GM12865 (cell line): ENCODE measurements around the gene LTBP1.

ENCODE experiments used
- DNase-seq: peaks from one replicate; pipeline ENCODE4 v3.0.0; 2010; ENCODE audit warnings: low read depth
- H3K4me3 ChIP-seq: 2 replicates; pipeline ENCODE4 v1.5.1; 2011; ENCODE audit warnings: mild to moderate bottlenecking, low read depth, low read length, control low read depth
- TF ChIP-seq, protein P1 (sequence below): IDR thresholded peaks from 2 replicates; pipeline ENCODE4 v1.5.1; 2011; ENCODE audit warnings: low read length, control low read depth, low read depth, inconsistent platforms; ENCODE audit not compliant: insufficient read depth; ENCODE audit errors: missing control alignments

The LTBP1 gene

DNA sequence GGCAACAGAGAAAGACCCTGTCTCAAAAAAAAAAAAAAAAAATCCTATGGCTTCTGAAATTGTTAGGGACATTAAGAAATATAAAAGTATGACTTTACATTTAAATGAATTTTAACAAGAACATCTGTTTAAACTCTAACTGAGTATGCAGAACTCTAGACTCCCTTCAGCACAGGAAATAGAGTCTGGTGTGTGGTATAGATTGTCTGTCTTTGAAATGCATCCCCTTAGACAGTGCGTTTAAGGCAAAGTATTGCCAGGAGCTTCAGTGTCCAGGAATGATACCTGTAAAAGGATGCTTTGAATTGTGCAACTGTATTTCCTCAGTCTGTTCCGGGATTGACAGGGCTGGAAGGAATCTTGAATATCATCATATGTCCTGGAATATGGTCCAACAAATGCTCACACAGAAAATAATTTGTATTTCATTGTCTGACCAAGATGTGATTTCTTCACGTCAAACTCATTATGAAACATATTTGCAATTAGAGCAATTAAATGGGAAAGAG is 396.7 kb downstream of the LTBP1 start:
- no peak for DNase-seq
- TF ChIP-seq, protein P1, sequence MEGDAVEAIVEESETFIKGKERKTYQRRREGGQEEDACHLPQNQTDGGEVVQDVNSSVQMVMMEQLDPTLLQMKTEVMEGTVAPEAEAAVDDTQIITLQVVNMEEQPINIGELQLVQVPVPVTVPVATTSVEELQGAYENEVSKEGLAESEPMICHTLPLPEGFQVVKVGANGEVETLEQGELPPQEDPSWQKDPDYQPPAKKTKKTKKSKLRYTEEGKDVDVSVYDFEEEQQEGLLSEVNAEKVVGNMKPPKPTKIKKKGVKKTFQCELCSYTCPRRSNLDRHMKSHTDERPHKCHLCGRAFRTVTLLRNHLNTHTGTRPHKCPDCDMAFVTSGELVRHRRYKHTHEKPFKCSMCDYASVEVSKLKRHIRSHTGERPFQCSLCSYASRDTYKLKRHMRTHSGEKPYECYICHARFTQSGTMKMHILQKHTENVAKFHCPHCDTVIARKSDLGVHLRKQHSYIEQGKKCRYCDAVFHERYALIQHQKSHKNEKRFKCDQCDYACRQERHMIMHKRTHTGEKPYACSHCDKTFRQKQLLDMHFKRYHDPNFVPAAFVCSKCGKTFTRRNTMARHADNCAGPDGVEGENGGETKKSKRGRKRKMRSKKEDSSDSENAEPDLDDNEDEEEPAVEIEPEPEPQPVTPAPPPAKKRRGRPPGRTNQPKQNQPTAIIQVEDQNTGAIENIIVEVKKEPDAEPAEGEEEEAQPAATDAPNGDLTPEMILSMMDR = no peak
- H3K4me3 ChIP-seq = no peak overlapping the region

DNA sequence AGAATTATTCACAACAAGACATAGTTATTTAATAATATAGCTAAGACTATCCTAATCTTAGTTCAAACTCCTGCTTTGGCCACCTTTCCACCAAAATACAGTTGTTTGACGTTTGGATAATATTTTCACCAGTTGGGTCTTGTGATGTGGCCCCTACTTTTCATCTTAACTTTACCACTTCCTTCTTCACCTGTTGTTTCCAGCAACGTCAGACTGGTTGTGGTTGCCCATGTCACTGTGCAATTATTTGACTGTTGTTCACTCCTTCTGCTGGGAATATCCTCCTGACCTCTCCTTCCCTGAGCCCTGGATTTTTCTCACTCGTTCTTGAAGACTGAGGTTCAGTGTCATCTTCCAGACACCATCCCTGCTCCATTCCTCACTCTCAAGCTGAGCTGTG is 397.5 kb downstream of the LTBP1 start:
- DNase-seq = no peak
- no peak overlapping the region for H3K4me3 ChIP-seq
- TF ChIP-seq, protein P1 = no peak

DNA sequence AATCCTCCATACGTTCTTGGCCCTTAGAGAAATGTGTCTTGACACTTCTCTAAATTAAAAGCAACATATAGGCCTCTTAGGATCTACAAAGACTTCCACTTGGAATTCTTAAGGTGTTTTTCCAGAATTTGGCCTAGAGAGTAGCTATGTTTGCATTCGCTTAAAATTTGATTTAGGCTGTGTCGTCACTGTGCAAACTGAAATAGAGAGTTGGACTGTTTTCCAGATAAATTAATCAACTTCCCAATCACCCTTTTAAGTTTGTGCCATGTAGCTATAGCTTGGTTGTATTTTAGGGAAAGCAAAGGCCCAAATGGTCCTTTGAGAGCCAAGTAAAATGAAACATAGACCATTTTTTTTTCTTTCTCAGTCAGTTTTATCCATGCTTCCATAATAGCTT is 401.1 kb downstream of the LTBP1 start:
- no peak overlapping the region for H3K4me3 ChIP-seq
- TF ChIP-seq, protein P1 = no peak
- no peak for DNase-seq

DNA sequence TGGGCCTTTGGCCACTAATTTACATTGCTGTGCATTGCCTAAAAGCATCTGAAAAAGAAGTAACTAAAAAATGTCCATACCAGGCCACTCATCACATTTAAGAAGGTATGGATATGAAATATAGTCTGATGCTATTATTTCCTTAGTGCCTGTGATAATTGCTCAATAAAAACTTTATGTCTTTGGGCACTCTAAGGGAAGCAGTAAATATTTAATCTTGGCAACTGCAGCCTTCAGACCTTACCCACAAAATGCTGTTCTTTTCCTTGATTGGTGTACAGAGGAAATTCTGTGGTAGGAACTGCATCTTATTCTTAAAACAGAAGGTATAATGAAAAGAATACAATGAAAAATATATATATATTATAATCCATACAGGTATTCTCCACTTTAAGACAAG is 403.9 kb downstream of the LTBP1 start:
- DNase-seq = no peak
- TF ChIP-seq, protein P1 = no peak
- H3K4me3 ChIP-seq = no peak overlapping the region

DNA sequence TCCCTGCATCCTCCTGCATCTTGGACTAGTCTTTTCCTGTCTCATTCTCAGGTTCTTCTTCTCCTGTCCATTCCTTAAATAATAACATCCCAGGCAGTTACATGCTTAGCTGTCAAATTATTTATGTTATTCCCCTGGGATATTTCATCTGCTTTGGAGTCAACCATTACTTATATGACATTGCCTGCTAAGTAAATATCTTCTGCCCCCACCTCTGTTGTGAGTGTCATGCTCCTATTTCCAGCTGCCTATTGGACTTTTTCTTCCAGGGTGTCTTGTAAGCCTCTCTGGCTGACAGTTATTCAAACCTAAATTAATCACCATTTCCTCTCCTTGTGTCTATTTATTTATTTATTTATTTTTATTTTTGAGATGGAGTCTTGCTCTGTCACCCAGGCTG is 405.0 kb downstream of the LTBP1 start:
- no peak overlapping the region for H3K4me3 ChIP-seq
- TF ChIP-seq, protein P1 = no peak
- DNase-seq = no peak

DNA sequence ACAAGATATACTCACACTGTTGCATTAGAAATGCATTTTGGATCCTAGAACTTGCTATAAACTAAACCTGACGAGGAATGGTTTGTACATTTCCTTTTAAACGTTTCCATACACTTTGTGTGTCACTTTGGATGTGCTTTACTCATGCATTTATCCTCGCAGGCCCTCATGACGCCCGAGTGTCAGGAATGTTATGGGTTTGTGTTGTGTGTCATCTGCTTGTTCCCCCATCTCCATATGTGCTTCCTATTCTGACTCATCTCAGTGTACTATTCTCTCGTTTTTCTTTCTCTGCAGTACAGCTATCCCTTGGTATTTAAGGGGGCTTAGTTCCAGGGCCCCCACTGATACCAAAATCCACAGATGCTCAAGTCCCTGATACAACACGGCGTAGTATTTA is 408.2 kb downstream of the LTBP1 start:
- TF ChIP-seq, protein P1 = no peak
- H3K4me3 ChIP-seq = no peak overlapping the region
- no peak for DNase-seq

DNA sequence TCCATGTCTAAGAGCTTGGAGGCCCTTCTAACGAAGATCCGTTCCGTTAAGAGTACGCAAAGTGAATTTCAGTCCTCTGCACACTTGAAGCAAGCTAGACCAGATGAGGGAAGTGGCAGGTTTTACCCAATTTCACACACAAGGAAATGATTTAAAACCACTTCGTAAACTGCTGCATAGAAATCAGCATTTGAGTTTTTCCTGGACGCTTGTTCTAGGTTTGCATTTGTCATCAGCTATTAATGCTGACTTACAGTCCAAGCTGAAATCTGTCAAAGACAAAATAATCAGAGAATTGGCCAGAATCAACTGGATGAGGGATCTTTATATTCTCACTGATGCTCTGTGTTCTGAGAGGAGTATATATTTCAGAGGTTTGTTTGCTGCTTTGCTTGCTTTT is 412.1 kb downstream of the LTBP1 start:
- TF ChIP-seq, protein P1 = no peak
- DNase-seq = no peak
- no peak overlapping the region for H3K4me3 ChIP-seq
